Activated T-cell treated with anti-CD3 and anti-CD28 coated beads, Interleukin-2, amount 50 U/mL, for 72 hours (primary cell): ENCODE measurements around the gene NDUFV1. TPM values are rescaled to one million over a fixed set of nuclear protein-coding genes. Genes with fewer than 3 reads are reported as not detected.

Experiments used
- ATAC-seq, 2 donors: fragments of 150-1000 bp; cut with Tn5 transposase; replicated peaks in 1 of 2; 2 replicates each; pipeline ENCODE4 v1.10.0; 2021; ENCODE audit warnings: moderate library complexity in 2 of 2, mild to moderate bottlenecking in 1 of 2
- DNase-seq, 2 donors: peaks; one replicate each; pipeline ENCODE4 v3.0.0; 2021 to 2022; ENCODE audit warnings: mixed read lengths in 1 of 2
- H3K27ac Mint-ChIP-seq: one replicate; pipeline ENCODE4 v1.8.0; 2022; ENCODE audit warnings: mild to moderate bottlenecking, moderate library complexity, mixed read lengths
- H3K27me3 Mint-ChIP-seq: one replicate; pipeline ENCODE4 v1.8.0; 2022; ENCODE audit warnings: low read depth, mixed read lengths
- H3K36me3 Mint-ChIP-seq, 2 donors: one replicate each; pipeline ENCODE4 v1.8.0; 2022; ENCODE audit warnings: mixed read lengths in 2 of 2, mild to moderate bottlenecking in 1 of 2; ENCODE audit not compliant: insufficient read depth in 2 of 2
- H3K4me1 Mint-ChIP-seq: one replicate; pipeline ENCODE4 v1.8.0; 2022; ENCODE audit warnings: low read depth, mixed read lengths
- H3K4me3 Mint-ChIP-seq, 2 donors: one replicate each; pipeline ENCODE4 v1.8.0; 2022; ENCODE audit warnings: mild to moderate bottlenecking in 2 of 2, mixed read lengths in 2 of 2, moderate library complexity in 2 of 2
- H3K9me3 Mint-ChIP-seq, 2 donors: one replicate each; pipeline ENCODE4 v1.8.0; 2022; ENCODE audit warnings: mixed read lengths in 2 of 2
- total RNA-seq, 2 donors: library from RNA; stranded (reverse); gene quantifications; one replicate each; pipeline ENCODE4 v1.2.3, GENCODE V29; 2022

The NDUFV1 gene
- total RNA-seq, 2 donors from 2014 or later = 220 to 244 TPM

- no peak overlapping the region for H3K27ac Mint-ChIP-seq
- H3K9me3 Mint-ChIP-seq = no peaks in the 10 kb centered on the region
- ATAC-seq (no peak), DNase-seq (no peak)
- H3K4me1 Mint-ChIP-seq = peaks cover 12% of the 10 kb centered on the region
- no peaks in the 10 kb centered on the region for H3K27me3 Mint-ChIP-seq
- no peaks in the 10 kb centered on the region for H3K36me3 Mint-ChIP-seq
- H3K4me3 Mint-ChIP-seq = peak overlapping the region; percentile 66 to 78
Observed at GRCh38 chr11:67628710-67629385, 22.1 kb downstream of the NDUFV1 start.

- DNase-seq (peak; percentile 91 to 94), ATAC-seq (peak; percentile 68 to 74)
- no peaks in the 10 kb centered on the region for H3K9me3 Mint-ChIP-seq
- H3K4me3 Mint-ChIP-seq = peak within 1 kb of the TSS; percentile 88 to 89
- H3K27ac Mint-ChIP-seq = peak within 1 kb of the TSS; percentile 68
- H3K36me3 Mint-ChIP-seq = no peaks in the 10 kb centered on the region
- H3K27me3 Mint-ChIP-seq = no peaks in the 10 kb centered on the region
- H3K4me1 Mint-ChIP-seq = peaks cover 12% of the 10 kb centered on the region
Observed at GRCh38 chr11:67629386-67630227, 22.9 kb downstream of the NDUFV1 start, which contains the start of gene NUDT8. Gene NUDT8, minus strand, starts transcription at chr11:67629937. Its CDS starts 26 bp downstream, at chr11:67629911.

GRCh38 chr11:67630228-67630942, 23.6 kb downstream of the NDUFV1 start:
- ATAC-seq (peak; percentile 77 to 80), DNase-seq (peak; percentile 99)
- Mint-ChIP-seq H3K4me3 (peak overlapping the region; percentile 88 to 89), H3K4me1 (peaks cover 12% of the 10 kb centered on the region), H3K27ac (peak overlapping the region; percentile 42), H3K9me3 (no peaks in the 10 kb centered on the region), H3K36me3 (no peaks in the 10 kb centered on the region), H3K27me3 (no peaks in the 10 kb centered on the region)

- H3K27ac Mint-ChIP-seq = peak overlapping the region; percentile 42
Observed at GRCh38 chr11:67630943-67631331, 24.2 kb downstream of the NDUFV1 start.

GRCh38 chr11:67631411-67631810, 24.7 kb downstream of the NDUFV1 start:
- no peak for DNase-seq
- no peaks in the 10 kb centered on the region for H3K36me3 Mint-ChIP-seq
- H3K27me3 Mint-ChIP-seq = no peaks in the 10 kb centered on the region
- ATAC-seq = no peak
- peak overlapping the region in 1 of 2 donors; percentile 88 for H3K4me3 Mint-ChIP-seq
- peaks cover 12% of the 10 kb centered on the region for H3K4me1 Mint-ChIP-seq
- no peak overlapping the region for H3K27ac Mint-ChIP-seq
- no peaks in the 10 kb centered on the region for H3K9me3 Mint-ChIP-seq

More at GRCh38 chr11:67630943-67631331, 24.2 kb downstream of the NDUFV1 start:
- Mint-ChIP-seq H3K4me3 (peak overlapping the region; percentile 88 to 89), H3K9me3 (no peaks in the 10 kb centered on the region), H3K27me3 (no peaks in the 10 kb centered on the region), H3K36me3 (no peaks in the 10 kb centered on the region), H3K4me1 (peaks cover 12% of the 10 kb centered on the region)
- DNase-seq = no peak
- ATAC-seq = no peak

GRCh38 chr11:67631853-67632174, 25.1 kb downstream of the NDUFV1 start:
- peak overlapping the region in 1 of 2 donors; percentile 71 for H3K4me3 Mint-ChIP-seq

GRCh38 chr11:67632175-67632981, 25.6 kb downstream of the NDUFV1 start:
- Mint-ChIP-seq H3K9me3 (no peaks in the 10 kb centered on the region), H3K4me3 (peak overlapping the region in 1 of 2 donors; percentile 71), H3K4me1 (peaks cover 18% of the 10 kb centered on the region), H3K27ac (no peak overlapping the region), H3K27me3 (no peaks in the 10 kb centered on the region), H3K36me3 (no peaks in the 10 kb centered on the region)
- ATAC-seq (no peak), DNase-seq (no peak)

More at GRCh38 chr11:67631853-67632174, 25.1 kb downstream of the NDUFV1 start:
- ATAC-seq (no peak), DNase-seq (no peak)
- no peak overlapping the region for H3K27ac Mint-ChIP-seq
- no peaks in the 10 kb centered on the region for H3K9me3 Mint-ChIP-seq
- H3K36me3 Mint-ChIP-seq = no peaks in the 10 kb centered on the region
- peaks cover 14% of the 10 kb centered on the region for H3K4me1 Mint-ChIP-seq
- no peaks in the 10 kb centered on the region for H3K27me3 Mint-ChIP-seq

- no peaks in the 10 kb centered on the region for H3K9me3 Mint-ChIP-seq
- DNase-seq = no peak
- ATAC-seq = no peak
- H3K36me3 Mint-ChIP-seq = no peaks in the 10 kb centered on the region
- H3K27me3 Mint-ChIP-seq = no peaks in the 10 kb centered on the region
- no peak overlapping the region for H3K4me3 Mint-ChIP-seq
- H3K27ac Mint-ChIP-seq = no peak overlapping the region
- peaks cover 18% of the 10 kb centered on the region for H3K4me1 Mint-ChIP-seq
Observed at GRCh38 chr11:67632982-67633755, 26.4 kb downstream of the NDUFV1 start.

- Mint-ChIP-seq H3K9me3 (no peaks in the 10 kb centered on the region), H3K27me3 (no peaks in the 10 kb centered on the region), H3K4me3 (no peak overlapping the region), H3K4me1 (peaks cover 14% of the 10 kb centered on the region), H3K36me3 (no peaks in the 10 kb centered on the region), H3K27ac (no peak overlapping the region)
- ATAC-seq (no peak), DNase-seq (no peak)
Observed at GRCh38 chr11:67633758-67634365, 27.1 kb downstream of the NDUFV1 start.

- no peak for DNase-seq
- Mint-ChIP-seq H3K27me3 (no peaks in the 10 kb centered on the region), H3K36me3 (no peaks in the 10 kb centered on the region), H3K4me3 (no peak overlapping the region), H3K27ac (no peak overlapping the region), H3K9me3 (no peaks in the 10 kb centered on the region), H3K4me1 (peaks cover 11% of the 10 kb centered on the region)
- no peak for ATAC-seq
Observed at GRCh38 chr11:67634366-67635230, 27.9 kb downstream of the NDUFV1 start.

GRCh38 chr11:67635231-67635521, 28.4 kb downstream of the NDUFV1 start:
- Mint-ChIP-seq H3K9me3 (no peaks in the 10 kb centered on the region), H3K4me1 (peaks cover 11% of the 10 kb centered on the region), H3K4me3 (no peak overlapping the region), H3K36me3 (no peaks in the 10 kb centered on the region), H3K27ac (no peak overlapping the region), H3K27me3 (no peaks in the 10 kb centered on the region)
- ATAC-seq (no peak), DNase-seq (no peak)
